Measurements from ENCODE around the gene NUP160. TPM values are rescaled to one million over a fixed set of nuclear protein-coding genes. Genes with fewer than 3 reads are reported as not detected.

NUP160 gene
- total RNA-seq, 1 experiment from 2014 or later: 53.8 TPM

DNA sequence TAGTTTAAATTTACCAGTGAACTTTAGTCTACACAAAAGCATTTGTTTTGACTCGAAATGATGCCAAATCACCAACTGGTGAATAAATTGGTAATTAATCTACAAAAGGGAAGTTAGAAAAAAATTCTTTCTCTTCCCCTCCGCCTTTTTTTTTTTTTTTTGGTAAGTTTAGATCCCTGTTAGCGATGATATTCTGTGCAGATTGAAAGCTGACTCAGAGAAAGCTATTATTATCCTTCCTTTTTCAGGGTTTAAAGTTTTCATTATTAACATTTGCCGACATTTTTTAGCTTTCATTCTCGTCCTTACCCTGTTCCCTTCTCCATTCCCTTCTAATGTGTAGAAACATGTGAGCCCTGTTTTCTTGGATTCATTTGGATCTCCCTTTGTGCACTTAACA is 16.8 kb upstream of the NUP160 start:
- intact Hi-C loops (cut with micrococcal nuclease): no loop called here
- POLR2A ChIA-PET: no interaction called here
- no peak overlapping the region for H3K4me2 ChIP-seq (ENCODE audit: low read length)

GRCh38 chr11:47863898-47864430 is 15.8 kb upstream of the NUP160 start:
- Histone ChIP-seq H3K27ac (ENCODE audit: low read depth, low read length) (no peak overlapping the region), H3K9me2 (ENCODE audit: insufficient read depth) (no peaks in the 10 kb centered on the region), H4K20me1 (ENCODE audit: insufficient read depth) (no peaks in the 10 kb centered on the region), H3K4me2 (ENCODE audit: low read length) (no peak overlapping the region), H3K4me3 (replicated peaks in 1 of 2; ENCODE audit: low read depth in 1 of 2, low read length in 2 of 2) (no peak overlapping the region), H3K27me3 (ENCODE audit: insufficient read depth, low read length) (no peaks in the 10 kb centered on the region), H3K9ac (ENCODE audit: low read length) (no peak overlapping the region), H3K79me2 (ENCODE audit: insufficient read depth, low read length) (no peaks in the 10 kb centered on the region), H3K36me3 (ENCODE audit: control insufficient read depth in 1 of 2, insufficient read depth in 2 of 2, low read length in 2 of 2) (no peaks in the 10 kb centered on the region), H2AFZ (ENCODE audit: low read depth, low read length, poor library complexity, severe bottlenecking) (peak overlapping the region; percentile 3), H3K9me3 (ENCODE audit: control insufficient read depth in 1 of 2, insufficient read depth in 1 of 2, low read depth in 1 of 2, low read length in 2 of 2) (no peaks in the 10 kb centered on the region), H3K4me1 (ENCODE audit: control insufficient read depth in 1 of 2, insufficient read depth in 2 of 2, low read length in 2 of 2) (peaks cover 0 to 4% of the 10 kb centered on the region in 2 experiments; a peak in 2 of 4 replicates)
- ChIA-PET RAD21 (ENCODE audit: low non-redundant PET in 1 of 2, low total read pairs in 2 of 2, uncharacterized antibody in 2 of 2, unreplicated experiment in 2 of 2) (no interaction called here), CTCF (no interaction called here), POLR2A (no interaction called here)
- intact Hi-C loops (cut with micrococcal nuclease): no loop called here
- no peak for DNase-seq (ENCODE audit: low read depth, low spot score)
- BruUV-seq (replicated peaks): no TSS peak
- ATAC-seq: no peak
- no peak for TF ChIP-seq EZH2phosphoT487 (IDR thresholded peaks at IDR 0.05; ENCODE audit: borderline replicate concordance)
- no peak for TF ChIP-seq ATF3 (IDR thresholded peaks at IDR 0.05)
- TF ChIP-seq TCF7L2 (IDR thresholded peaks at IDR 0.05; ENCODE audit: borderline replicate concordance, extremely low read depth, insufficient read depth, insufficient read length): no peak
- TF ChIP-seq ELF1 (IDR thresholded peaks at IDR 0.05; ENCODE audit: borderline replicate concordance, low read depth): no peak
- no peak for TF ChIP-seq SP1 (IDR thresholded peaks at IDR 0.05; ENCODE audit: low read depth)
- no peak for TF ChIP-seq YY1 (IDR thresholded peaks at IDR 0.05; ENCODE audit: extremely low read depth, insufficient replicate concordance, low read depth, low read length)
- no peak for TF ChIP-seq SRF (IDR thresholded peaks at IDR 0.05; ENCODE audit: low read depth)
- TF ChIP-seq ZFX (IDR thresholded peaks at IDR 0.05): no peak
- TF ChIP-seq POLR2A (IDR thresholded peaks at IDR 0.05; ENCODE audit: borderline replicate concordance, extremely low read depth, insufficient read depth, insufficient read length): no peak
- TF ChIP-seq JUND (IDR thresholded peaks at IDR 0.05): no peak
- TF ChIP-seq FOSL1 (IDR thresholded peaks at IDR 0.05; ENCODE audit: low read depth): no peak
- TF ChIP-seq EZH2 (IDR thresholded peaks at IDR 0.05): no peak
- TF ChIP-seq RAD21 (IDR thresholded peaks at IDR 0.05; ENCODE audit: low read depth): no peak
- no peak for TF ChIP-seq CTCF (IDR thresholded peaks at IDR 0.05 in 2 of 3, conservative IDR thresholded peaks at IDR 0.05 in 1 of 3; ENCODE audit: borderline replicate concordance in 1 of 3, insufficient read depth in 1 of 3, low read depth in 2 of 3, low read length in 2 of 3)
- TF ChIP-seq, protein P1, sequence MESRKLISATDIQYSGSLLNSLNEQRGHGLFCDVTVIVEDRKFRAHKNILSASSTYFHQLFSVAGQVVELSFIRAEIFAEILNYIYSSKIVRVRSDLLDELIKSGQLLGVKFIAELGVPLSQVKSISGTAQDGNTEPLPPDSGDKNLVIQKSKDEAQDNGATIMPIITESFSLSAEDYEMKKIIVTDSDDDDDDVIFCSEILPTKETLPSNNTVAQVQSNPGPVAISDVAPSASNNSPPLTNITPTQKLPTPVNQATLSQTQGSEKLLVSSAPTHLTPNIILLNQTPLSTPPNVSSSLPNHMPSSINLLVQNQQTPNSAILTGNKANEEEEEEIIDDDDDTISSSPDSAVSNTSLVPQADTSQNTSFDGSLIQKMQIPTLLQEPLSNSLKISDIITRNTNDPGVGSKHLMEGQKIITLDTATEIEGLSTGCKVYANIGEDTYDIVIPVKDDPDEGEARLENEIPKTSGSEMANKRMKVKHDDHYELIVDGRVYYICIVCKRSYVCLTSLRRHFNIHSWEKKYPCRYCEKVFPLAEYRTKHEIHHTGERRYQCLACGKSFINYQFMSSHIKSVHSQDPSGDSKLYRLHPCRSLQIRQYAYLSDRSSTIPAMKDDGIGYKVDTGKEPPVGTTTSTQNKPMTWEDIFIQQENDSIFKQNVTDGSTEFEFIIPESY (IDR thresholded peaks at IDR 0.05; ENCODE audit: extremely low read depth, insufficient replicate concordance, low read length): no peak
- no peak for TF ChIP-seq MAX (IDR thresholded peaks at IDR 0.05)

More for the DNA sequence above, 16.8 kb upstream of the NUP160 start:
- Histone ChIP-seq H3K27me3 (ENCODE audit: insufficient read depth, low read length) (no peaks in the 10 kb centered on the region), H3K36me3 (ENCODE audit: control insufficient read depth in 1 of 2, insufficient read depth in 2 of 2, low read length in 2 of 2) (no peaks in the 10 kb centered on the region), H4K20me1 (ENCODE audit: insufficient read depth) (no peaks in the 10 kb centered on the region), H3K4me3 (replicated peaks in 1 of 2; ENCODE audit: low read depth in 1 of 2, low read length in 2 of 2) (no peak overlapping the region), H3K27ac (ENCODE audit: low read depth, low read length) (no peak overlapping the region), H3K9me3 (ENCODE audit: control insufficient read depth in 1 of 2, insufficient read depth in 1 of 2, low read depth in 1 of 2, low read length in 2 of 2) (no peaks in the 10 kb centered on the region), H3K4me1 (ENCODE audit: control insufficient read depth in 1 of 2, insufficient read depth in 2 of 2, low read length in 2 of 2) (peaks cover 7 to 13% of the 10 kb centered on the region in 2 experiments; a peak in 3 of 4 replicates), H3K79me2 (ENCODE audit: insufficient read depth, low read length) (no peaks in the 10 kb centered on the region), H2AFZ (ENCODE audit: low read depth, low read length, poor library complexity, severe bottlenecking) (peak overlapping the region; percentile 3), H3K9ac (ENCODE audit: low read length) (no peak overlapping the region), H3K9me2 (ENCODE audit: insufficient read depth) (0 out of 2 replicates have a peak, but pooled peaks cover under 1% of the 10 kb centered on the region)
- ChIA-PET CTCF (interaction anchor here (0.6 kb wide), 1 partner anchor 11 kb away, joined by 3 read pairs; no protein-coding TSS in a partner anchor), RAD21 (ENCODE audit: low non-redundant PET in 1 of 2, low total read pairs in 2 of 2, uncharacterized antibody in 2 of 2, unreplicated experiment in 2 of 2) (no interaction called here)
- TF ChIP-seq JUND (IDR thresholded peaks at IDR 0.05) (no peak), SP1 (IDR thresholded peaks at IDR 0.05; ENCODE audit: low read depth) (no peak), SIN3A (IDR thresholded peaks at IDR 0.05; ENCODE audit: low read depth) (no peak), ZNF274 (IDR thresholded peaks at IDR 0.05; ENCODE audit: low read depth, low read length) (no peak), POLR2AphosphoS5 (IDR thresholded peaks at IDR 0.05; ENCODE audit: low read depth, low read length) (no peak)
- DNase-seq (ENCODE audit: low read depth, low spot score) (no peak), ATAC-seq (no peak)
- BruUV-seq (replicated peaks): no TSS peak
